Muscle layer of duodenum (tissue), 2 donors: ENCODE data around the gene DLG2.
"Not testable (repeated sequence)": the region's sequence is repeated elsewhere in the genome, so short reads cannot be mapped to it uniquely, and the experiment has no call there.

Experiments
- H3K27ac ChIP-seq: one replicate; pipeline ENCODE4 v1.7.0; 2013; ENCODE audit warnings: mild to moderate bottlenecking, low read length
- H3K27me3 ChIP-seq: one replicate; pipeline ENCODE4 v1.7.0; 2013; ENCODE audit warnings: low read depth, mild to moderate bottlenecking, control low read depth, low read length
- H3K36me3 ChIP-seq, 2 donors: one replicate each; pipeline ENCODE4 v1.7.0; 2013; ENCODE audit warnings: low read length in 2 of 2, control low read depth in 1 of 2, mild to moderate bottlenecking in 1 of 2; ENCODE audit not compliant: insufficient read depth in 2 of 2, control insufficient read depth in 1 of 2
- H3K4me1 ChIP-seq, 2 donors: one replicate each; pipeline ENCODE4 v1.7.0; 2013; ENCODE audit warnings: low read length in 2 of 2, mild to moderate bottlenecking in 2 of 2, control low read depth in 1 of 2, moderate library complexity in 1 of 2; ENCODE audit not compliant: insufficient read depth in 2 of 2, control insufficient read depth in 1 of 2
- H3K4me3 ChIP-seq, 2 donors: one replicate each; pipeline ENCODE4 v1.7.0; 2013; ENCODE audit warnings: low read length in 2 of 2, low read depth in 1 of 2, mild to moderate bottlenecking in 1 of 2
- H3K9me3 ChIP-seq, 2 donors: one replicate each; pipeline ENCODE4 v1.7.0; 2013; ENCODE audit warnings: low read length in 2 of 2, control low read depth in 1 of 2, mild to moderate bottlenecking in 1 of 2; ENCODE audit not compliant: control insufficient read depth in 1 of 2
- donor health status: healthy.

The DLG2 gene

GRCh38 chr11:85627332-85627997 lies at the start of gene DLG2:
TSS of gene DLG2 (minus strand) at chr11:85627344.
- Histone ChIP-seq H3K4me1 (peaks cover 5 to 22% of the 10 kb centered on the region in 2 donors), H3K27me3 (no peaks in the 10 kb centered on the region), H3K9me3 (no peaks in the 10 kb centered on the region), H3K4me3 (peak within 1 kb of the TSS; percentile 78 to 100), H3K36me3 (peaks cover 0 to 7% of the 10 kb centered on the region in 2 donors), H3K27ac (peak within 1 kb of the TSS; percentile 88)

- H3K4me1 ChIP-seq: no peaks in the 10 kb centered on the region
- H3K36me3 ChIP-seq: no peaks in the 10 kb centered on the region
- H3K4me3 ChIP-seq: no peak overlapping the region
- no peaks in the 10 kb centered on the region for H3K27me3 ChIP-seq
- H3K27ac ChIP-seq: no peak overlapping the region
- no peaks in the 10 kb centered on the region for H3K9me3 ChIP-seq
Observed at GRCh38 chr11:85673393-85673792, 46.2 kb upstream of the DLG2 start.

GRCh38 chr11:85672105-85672902 lies 45.2 kb upstream of the DLG2 start:
- no peaks in the 10 kb centered on the region for H3K36me3 ChIP-seq
- H3K9me3 ChIP-seq: no peaks in the 10 kb centered on the region
- H3K4me1 ChIP-seq: no peaks in the 10 kb centered on the region
- no peak overlapping the region for H3K4me3 ChIP-seq
- no peaks in the 10 kb centered on the region for H3K27me3 ChIP-seq
- no peak overlapping the region for H3K27ac ChIP-seq

GRCh38 chr11:85670949-85671663 lies 44.0 kb upstream of the DLG2 start:
- not testable (repeated sequence) for H3K36me3 ChIP-seq, H3K4me3 ChIP-seq, H3K4me1 ChIP-seq, H3K9me3 ChIP-seq, H3K27me3 ChIP-seq, H3K27ac ChIP-seq

GRCh38 chr11:85668157-85668556 lies 41.0 kb upstream of the DLG2 start:
- peaks cover 0 to 8% of the 10 kb centered on the region in 2 donors for H3K36me3 ChIP-seq

GRCh38 chr11:85666687-85667086 lies 39.5 kb upstream of the DLG2 start:
- no peak overlapping the region for H3K4me3 ChIP-seq
- H3K27ac ChIP-seq: no peak overlapping the region
- no peaks in the 10 kb centered on the region for H3K9me3 ChIP-seq
- H3K36me3 ChIP-seq: peaks cover 0 to 10% of the 10 kb centered on the region in 2 donors
- H3K27me3 ChIP-seq: no peaks in the 10 kb centered on the region
- H3K4me1 ChIP-seq: peaks cover 0 to 12% of the 10 kb centered on the region in 2 donors

More at GRCh38 chr11:85668157-85668556, 41.0 kb upstream of the DLG2 start:
- H3K4me3 ChIP-seq: no peak overlapping the region
- no peaks in the 10 kb centered on the region for H3K4me1 ChIP-seq
- no peaks in the 10 kb centered on the region for H3K9me3 ChIP-seq
- H3K27ac ChIP-seq: no peak overlapping the region
- H3K27me3 ChIP-seq: no peaks in the 10 kb centered on the region

GRCh38 chr11:85665733-85666132 lies 38.6 kb upstream of the DLG2 start:
- peak overlapping the region; percentile 91 to 96 for H3K4me3 ChIP-seq
- H3K27me3 ChIP-seq: no peaks in the 10 kb centered on the region
- H3K36me3 ChIP-seq: peaks cover 3 to 10% of the 10 kb centered on the region in 2 donors
- no peaks in the 10 kb centered on the region for H3K9me3 ChIP-seq
- no peak overlapping the region for H3K27ac ChIP-seq
- peaks cover 0 to 20% of the 10 kb centered on the region in 2 donors for H3K4me1 ChIP-seq

DNA sequence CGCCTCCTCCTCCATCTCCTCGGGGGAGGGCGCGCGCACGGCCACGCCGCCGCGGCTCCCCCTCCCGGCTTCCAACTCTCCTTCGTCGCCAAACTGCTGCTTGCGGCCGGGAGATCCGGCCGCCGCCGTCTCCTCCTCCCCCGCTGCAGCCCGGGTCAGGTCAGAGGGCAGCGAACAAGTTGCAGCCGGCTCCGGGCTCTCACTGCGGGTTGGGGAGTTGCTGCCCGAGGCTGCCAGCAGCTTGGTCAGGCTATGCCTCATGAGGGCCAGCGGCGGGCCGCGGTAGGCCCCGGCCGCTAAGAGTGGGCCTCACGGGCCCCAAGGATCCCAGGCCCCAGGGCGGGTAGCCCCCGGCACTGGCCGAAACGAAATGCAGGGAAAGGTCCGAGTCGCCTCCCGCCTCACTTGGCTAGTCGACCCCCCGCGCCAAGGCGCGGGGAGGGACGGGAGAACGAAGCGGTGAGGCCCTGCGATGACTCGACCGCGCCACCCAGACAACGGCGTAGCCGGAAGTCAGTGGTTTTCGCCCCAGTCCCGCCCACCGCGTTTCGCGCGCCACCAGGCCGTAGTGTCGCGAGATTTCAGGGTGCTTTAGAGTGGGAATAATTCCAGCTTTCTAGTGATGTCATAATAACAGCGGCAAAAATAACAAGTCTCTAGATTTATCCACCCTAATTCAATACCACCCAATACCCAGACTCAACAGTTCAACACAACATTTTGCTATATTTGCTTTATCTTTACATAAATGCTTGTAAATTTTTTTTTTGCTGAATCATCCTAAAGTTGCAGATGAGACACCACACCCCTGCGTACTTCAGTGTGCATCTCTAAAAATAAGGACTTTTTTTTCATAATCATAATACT lies 37.7 kb upstream of the DLG2 start, which contains the start of gene CREBZF:
TSS of gene CREBZF (minus strand) at position 515 of the 867 bp plus-strand sequence. CDS start at position 261, 254 bp downstream.
- peak within 1 kb of the TSS; percentile 93 for H3K27ac ChIP-seq
- no peaks in the 10 kb centered on the region for H3K27me3 ChIP-seq

DNA sequence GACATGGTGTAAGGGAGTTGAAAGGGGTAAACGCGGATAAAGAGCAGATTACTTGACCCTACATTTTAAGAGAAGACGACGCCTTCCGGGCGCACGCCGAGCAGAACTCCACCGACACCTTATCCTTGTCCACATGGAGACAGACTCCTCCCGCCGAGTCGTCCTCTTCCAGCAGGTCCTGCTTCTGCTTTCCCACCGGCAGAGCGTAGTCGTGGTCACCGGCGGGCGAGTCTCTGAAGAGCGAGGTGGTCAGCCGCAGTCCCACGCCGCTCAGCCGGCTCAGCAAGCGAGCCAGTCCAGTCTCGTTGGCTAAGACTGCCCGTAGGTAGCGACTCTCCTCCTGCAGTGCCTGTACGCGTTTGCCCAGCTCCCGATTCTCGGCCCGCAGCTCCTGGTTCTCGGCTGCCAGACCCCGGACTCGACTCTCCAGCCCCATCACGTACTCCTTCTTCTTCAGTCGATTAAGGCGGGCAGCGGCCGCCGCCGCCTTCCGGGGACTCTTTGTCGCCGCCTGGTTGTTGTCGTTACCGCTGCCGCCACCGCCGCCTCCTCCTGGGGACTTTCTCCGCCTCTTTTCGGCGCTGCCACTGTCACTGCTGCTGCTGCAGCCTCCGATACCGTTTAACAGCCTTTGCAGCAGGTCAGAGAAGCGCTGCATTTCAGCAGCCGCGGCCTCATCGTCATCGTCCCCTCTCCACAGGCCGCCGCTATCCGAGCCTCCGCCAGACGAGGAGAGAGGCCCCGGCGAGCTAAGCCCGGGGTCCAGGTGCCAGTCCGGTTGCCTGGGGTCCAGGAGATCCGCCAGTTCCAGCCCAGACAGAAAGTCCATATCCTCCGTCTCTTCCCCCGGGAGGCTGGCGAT lies 36.8 kb upstream of the DLG2 start:
- H3K27me3 ChIP-seq: no peaks in the 10 kb centered on the region
- H3K4me1 ChIP-seq: peaks cover 0 to 35% of the 10 kb centered on the region in 2 donors
- H3K4me3 ChIP-seq: peak overlapping the region; percentile 91 to 96
- H3K9me3 ChIP-seq: no peaks in the 10 kb centered on the region
- peaks cover 3 to 10% of the 10 kb centered on the region in 2 donors for H3K36me3 ChIP-seq
- H3K27ac ChIP-seq: peak overlapping the region; percentile 93

More for the DNA sequence above, 37.7 kb upstream of the DLG2 start, which contains the start of gene CREBZF:
- no peaks in the 10 kb centered on the region for H3K9me3 ChIP-seq
- H3K4me3 ChIP-seq: peak within 1 kb of the TSS; percentile 91 to 96
- H3K4me1 ChIP-seq: peaks cover 0 to 28% of the 10 kb centered on the region in 2 donors
- peaks cover 3 to 10% of the 10 kb centered on the region in 2 donors for H3K36me3 ChIP-seq
